Urothelium cell line (cell line): ENCODE data around the gene PRAC2.
"Not testable (repeated sequence)": the region's sequence is repeated elsewhere in the genome, so short reads cannot be mapped to it uniquely, and the experiment has no call there.

Experiments
- DNase-seq: peaks from one replicate; pipeline ENCODE4 v3.0.0; 2011; ENCODE audit warnings: low spot score, mixed read lengths
- FAIRE-seq: peaks from 2 replicates; lab custom pipeline; 2011; peaks lifted over from hg19 to GRCh38; lab: Jason Lieb, UNC

The PRAC2 gene

GRCh38 chr17:48722915-48723422, at the start of gene PRAC2:
Gene PRAC2 (plus strand): TSS chr17:48723185. CDS start chr17:48724411, 1,226 bp downstream.
- no peak for FAIRE-seq

GRCh38 chr17:48676963-48677558, 45.9 kb upstream of the PRAC2 start:
- DNase-seq (no peak), FAIRE-seq (no peak)

More at GRCh38 chr17:48722915-48723422, at the start of gene PRAC2:
- no peak for DNase-seq

- FAIRE-seq (no peak), DNase-seq (peak; percentile 86)
Measured at GRCh38 chr17:48678141-48678971, 44.6 kb upstream of the PRAC2 start.

GRCh38 chr17:48679385-48680096, 43.4 kb upstream of the PRAC2 start:
- no peak for DNase-seq
- FAIRE-seq: no peak

GRCh38 chr17:48681609-48682008, 41.4 kb upstream of the PRAC2 start:
- no peak for DNase-seq
- FAIRE-seq: no peak

GRCh38 chr17:48690655-48691054, 32.3 kb upstream of the PRAC2 start:
- DNase-seq (no peak), FAIRE-seq (no peak)

GRCh38 chr17:48692049-48692448, 30.9 kb upstream of the PRAC2 start:
- no peak for FAIRE-seq
- no peak for DNase-seq

- DNase-seq (no peak), FAIRE-seq (no peak)
Measured at GRCh38 chr17:48693178-48693577, 29.8 kb upstream of the PRAC2 start.

- FAIRE-seq (no peak), DNase-seq (no peak)
Measured at GRCh38 chr17:48701864-48702532, 21.0 kb upstream of the PRAC2 start.

- FAIRE-seq (no peak), DNase-seq (no peak)
Measured at GRCh38 chr17:48704361-48705248, 18.4 kb upstream of the PRAC2 start.

- no peak for FAIRE-seq
- no peak for DNase-seq
Measured at GRCh38 chr17:48711128-48711527, 11.9 kb upstream of the PRAC2 start.

GRCh38 chr17:48715496-48716399, 7.2 kb upstream of the PRAC2 start:
- DNase-seq (no peak), FAIRE-seq (no peak)

- not testable (repeated sequence) for FAIRE-seq, DNase-seq
Measured at GRCh38 chr17:48716549-48716948, 6.4 kb upstream of the PRAC2 start.

GRCh38 chr17:48717367-48718226, 5.4 kb upstream of the PRAC2 start:
- FAIRE-seq (no peak), DNase-seq (no peak)

GRCh38 chr17:48718227-48718760, 4.7 kb upstream of the PRAC2 start:
- DNase-seq: no peak
- FAIRE-seq: no peak

- DNase-seq (no peak), FAIRE-seq (no peak)
Measured at GRCh38 chr17:48718761-48719641, 4.0 kb upstream of the PRAC2 start.
